ENCODE results near the gene AKAP10. TPM values are rescaled to one million over a fixed set of nuclear protein-coding genes. Genes with fewer than 3 reads are reported as not detected.
A peak's percentile ranks its signal among the peaks of the same experiment; 100 is the strongest.

Gene AKAP10, protein sequence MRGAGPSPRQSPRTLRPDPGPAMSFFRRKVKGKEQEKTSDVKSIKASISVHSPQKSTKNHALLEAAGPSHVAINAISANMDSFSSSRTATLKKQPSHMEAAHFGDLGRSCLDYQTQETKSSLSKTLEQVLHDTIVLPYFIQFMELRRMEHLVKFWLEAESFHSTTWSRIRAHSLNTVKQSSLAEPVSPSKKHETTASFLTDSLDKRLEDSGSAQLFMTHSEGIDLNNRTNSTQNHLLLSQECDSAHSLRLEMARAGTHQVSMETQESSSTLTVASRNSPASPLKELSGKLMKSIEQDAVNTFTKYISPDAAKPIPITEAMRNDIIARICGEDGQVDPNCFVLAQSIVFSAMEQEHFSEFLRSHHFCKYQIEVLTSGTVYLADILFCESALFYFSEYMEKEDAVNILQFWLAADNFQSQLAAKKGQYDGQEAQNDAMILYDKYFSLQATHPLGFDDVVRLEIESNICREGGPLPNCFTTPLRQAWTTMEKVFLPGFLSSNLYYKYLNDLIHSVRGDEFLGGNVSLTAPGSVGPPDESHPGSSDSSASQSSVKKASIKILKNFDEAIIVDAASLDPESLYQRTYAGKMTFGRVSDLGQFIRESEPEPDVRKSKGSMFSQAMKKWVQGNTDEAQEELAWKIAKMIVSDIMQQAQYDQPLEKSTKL
- total RNA-seq (2021): 52.7 and 56.9 TPM in 2 replicates
- percentile 92 among the genes with signal in this experiment for Bru-seq, nascent RNA
- BruChase-seq, experiment 1, labeled RNA remaining after a 2-hour chase: percentile 91 among the genes with signal in this experiment
- BruChase-seq, experiment 2, labeled RNA remaining after a 6-hour chase: percentile 80 among the genes with signal in this experiment
- long read RNA-seq, full-length matches to known transcripts: 41 of 61 reads
- long read RNA-seq, partial matches to known transcripts: 5 of 61 reads
- long read RNA-seq, other reads (novel, unspliced or antisense): 15 of 61 reads

- CTCF ChIA-PET: interaction anchor here (0.5 to 0.6 kb wide), 3 partner anchors 31 to 619 kb away, joined by 3 to 8 read pairs (median 3); no protein-coding TSS in a partner anchor
- peaks cover 18% of the 10 kb centered on the region for H3K4me1 ChIP-seq (replicated peaks; ENCODE audit: insufficient read depth)
- POLR2A ChIA-PET (ENCODE audit: unreplicated experiment): interaction anchor here (0.6 to 0.7 kb wide), 4 partner anchors 42 to 1309 kb away, joined by 6 to 12 read pairs (median 8); no protein-coding TSS in a partner anchor
- H3K36me3 ChIP-seq (ENCODE audit: low read depth): peaks cover 13% of the 10 kb centered on the region
- H3K79me2 ChIP-seq (ENCODE audit: low read depth): peaks cover 59% of the 10 kb centered on the region
- no peaks in the 10 kb centered on the region for H3K9me2 ChIP-seq (ENCODE audit: insufficient read depth)
- TSS peak; percentile 58 for BruUV-seq (replicated peaks)
- H3K27ac ChIP-seq: peak within 1 kb of the TSS; percentile 63
- H4K20me1 ChIP-seq (ENCODE audit: insufficient read depth): peaks cover 27% of the 10 kb centered on the region; the same call in 1 of the 2 replicates
- no peaks in the 10 kb centered on the region for H3K9me3 ChIP-seq (ENCODE audit: insufficient read depth, low read depth)
- peak within 1 kb of the TSS; percentile 93 for H2AFZ ChIP-seq
- no peak for TF ChIP-seq CTCF (conservative IDR thresholded peaks at IDR 0.05)
- no peak for TF ChIP-seq EZH2 (IDR thresholded peaks at IDR 0.05; ENCODE audit: low read depth)
- H3K27me3 ChIP-seq (ENCODE audit: insufficient read depth, low read depth): no peaks in the 10 kb centered on the region
- intact Hi-C loops (cut with micrococcal nuclease; ENCODE audit: unreplicated experiment): no loop called here
- peak within 1 kb of the TSS; percentile 97 for H3K4me2 ChIP-seq
- H3K4me3 ChIP-seq: peak within 1 kb of the TSS; percentile 84
- H3F3A ChIP-seq (ENCODE audit: insufficient read depth, low read depth): no peaks in the 10 kb centered on the region
- DNase-seq: peak; percentile 56 to 91
These were observed at the start of gene AKAP10 for GRCh38 chr17:19977293-19978208. Gene AKAP10 (minus strand): TSS chr17:19977828. CDS start chr17:19977679, 149 bp downstream.

- intact Hi-C loops (cut with micrococcal nuclease; ENCODE audit: unreplicated experiment): no loop called here
- TF ChIP-seq EZH2 (IDR thresholded peaks at IDR 0.05; ENCODE audit: low read depth) (no peak), CTCF (conservative IDR thresholded peaks at IDR 0.05) (no peak)
- H3K4me3 ChIP-seq: no peak overlapping the region
These were observed 49.3 kb upstream of the AKAP10 start for GRCh38 chr17:20026960-20027359.

More at GRCh38 chr17:20026960-20027359, 49.3 kb upstream of the AKAP10 start:
- H2AFZ ChIP-seq: no peak overlapping the region
- no peak overlapping the region for H3K4me2 ChIP-seq
- H3F3A ChIP-seq (ENCODE audit: insufficient read depth, low read depth): peaks cover 7% of the 10 kb centered on the region; the same call in 1 of the 2 replicates
- H3K9me3 ChIP-seq (ENCODE audit: insufficient read depth, low read depth): no peaks in the 10 kb centered on the region
- no TSS peak for BruUV-seq (replicated peaks)
- no peaks in the 10 kb centered on the region for H3K27me3 ChIP-seq (ENCODE audit: insufficient read depth, low read depth)
- H3K79me2 ChIP-seq (ENCODE audit: low read depth): no peaks in the 10 kb centered on the region
- DNase-seq: no peak
- ChIA-PET POLR2A (ENCODE audit: unreplicated experiment) (no interaction called here), CTCF (no interaction called here)
- no peaks in the 10 kb centered on the region for H3K36me3 ChIP-seq (ENCODE audit: low read depth)
- H3K9me2 ChIP-seq (ENCODE audit: insufficient read depth): no peaks in the 10 kb centered on the region
- no peak overlapping the region for H3K27ac ChIP-seq
- peaks cover 28% of the 10 kb centered on the region for H3K4me1 ChIP-seq (replicated peaks; ENCODE audit: insufficient read depth)
- H4K20me1 ChIP-seq (ENCODE audit: insufficient read depth): no peaks in the 10 kb centered on the region
